Common myeloid progenitor, CD34-positive (primary cell): Measurements from ENCODE around the gene CDYL2.

ENCODE experiments used
- CTCF ChIA-PET: fragments of 350-600 bp; sonication (Branson Sonifier 250); formaldehyde crosslinking; loops from one replicate; lab custom pipeline; 2021; ENCODE audit warnings: antibody characterized with exemption; lab: Charles Lee
- POLR2A ChIA-PET: fragments of 350-600 bp; sonication (Branson Sonifier 250); formaldehyde crosslinking; loops from one replicate; lab custom pipeline; 2021; ENCODE audit warnings: antibody characterized with exemption; lab: Charles Lee
- DNase-seq, 3 donors: peaks; one replicate each; pipeline versions ENCODE4 v3.0.0 to v3.0.0-alpha.2; 2013
- H3K27ac ChIP-seq, 2 experiments: 1 replicate in 1 of 2; 2 replicates in 1 of 2; pipeline ENCODE4 v1.7.0; 2013; ENCODE audit warnings: inconsistent platforms in 2 of 2, low read length in 2 of 2, mild to moderate bottlenecking in 2 of 2, low read depth in 1 of 2, moderate library complexity in 1 of 2; ENCODE audit not compliant: severe bottlenecking in 2 of 2, insufficient read depth in 1 of 2, poor library complexity in 1 of 2
- H3K27me3 ChIP-seq, 5 experiments: replicated peaks in 2 of 5; 1 replicate in 3 of 5; 2 replicates in 2 of 5; pipeline versions ENCODE4 v1.6.1 to v1.7.0; 2013; ENCODE audit warnings: low read length in 4 of 5, mild to moderate bottlenecking in 2 of 5, moderate library complexity in 2 of 5, inconsistent platforms in 1 of 5; ENCODE audit not compliant: insufficient read depth in 5 of 5, control insufficient read depth in 4 of 5
- H3K36me3 ChIP-seq, 4 experiments: 1 replicate in 2 of 4; 2 replicates in 2 of 4; pipeline versions ENCODE4 v1.6.1 to v1.7.0; 2013; ENCODE audit warnings: low read length in 3 of 4, control low read depth in 1 of 4, mild to moderate bottlenecking in 1 of 4; ENCODE audit not compliant: control insufficient read depth in 4 of 4, insufficient read depth in 4 of 4
- H3K4me1 ChIP-seq, 4 experiments: 1 replicate in 3 of 4; 2 replicates in 1 of 4; pipeline versions ENCODE4 v1.6.1 to v1.7.1; 2013; ENCODE audit warnings: low read length in 3 of 4, mild to moderate bottlenecking in 3 of 4, control low read depth in 1 of 4, inconsistent platforms in 1 of 4, moderate library complexity in 1 of 4; ENCODE audit not compliant: control insufficient read depth in 4 of 4, insufficient read depth in 4 of 4; ENCODE audit errors: control extremely low read depth in 1 of 4
- H3K4me3 ChIP-seq, 7 experiments: 1 replicate in 4 of 7; 2 replicates in 3 of 7; pipeline versions ENCODE4 v1.5.1 to v1.7.0; 2013; ENCODE audit warnings: mild to moderate bottlenecking in 7 of 7, low read length in 6 of 7, moderate library complexity in 6 of 7, inconsistent platforms in 2 of 7, low read depth in 2 of 7, control low read depth in 1 of 7; ENCODE audit not compliant: insufficient read depth in 4 of 7, control insufficient read depth in 1 of 7; ENCODE audit errors: extremely low read depth in 1 of 7
- H3K9me3 ChIP-seq, 5 experiments: 1 replicate in 4 of 5; 2 replicates in 1 of 5; pipeline versions ENCODE4 v1.6.1 to v1.7.1; 2013; ENCODE audit warnings: low read length in 4 of 5, mild to moderate bottlenecking in 2 of 5, inconsistent platforms in 1 of 5, low read depth in 1 of 5, moderate library complexity in 1 of 5; ENCODE audit not compliant: control insufficient read depth in 4 of 5, insufficient read depth in 2 of 5; ENCODE audit errors: control extremely low read depth in 1 of 5
- WGBS: methylation state at CpG from one replicate; pipeline ENCODE4 v1.1.5; 2013; ENCODE audit not compliant: insufficient coverage; 5-methylcytosine and 5-hydroxymethylcytosine counted together

CDYL2 gene

DNA sequence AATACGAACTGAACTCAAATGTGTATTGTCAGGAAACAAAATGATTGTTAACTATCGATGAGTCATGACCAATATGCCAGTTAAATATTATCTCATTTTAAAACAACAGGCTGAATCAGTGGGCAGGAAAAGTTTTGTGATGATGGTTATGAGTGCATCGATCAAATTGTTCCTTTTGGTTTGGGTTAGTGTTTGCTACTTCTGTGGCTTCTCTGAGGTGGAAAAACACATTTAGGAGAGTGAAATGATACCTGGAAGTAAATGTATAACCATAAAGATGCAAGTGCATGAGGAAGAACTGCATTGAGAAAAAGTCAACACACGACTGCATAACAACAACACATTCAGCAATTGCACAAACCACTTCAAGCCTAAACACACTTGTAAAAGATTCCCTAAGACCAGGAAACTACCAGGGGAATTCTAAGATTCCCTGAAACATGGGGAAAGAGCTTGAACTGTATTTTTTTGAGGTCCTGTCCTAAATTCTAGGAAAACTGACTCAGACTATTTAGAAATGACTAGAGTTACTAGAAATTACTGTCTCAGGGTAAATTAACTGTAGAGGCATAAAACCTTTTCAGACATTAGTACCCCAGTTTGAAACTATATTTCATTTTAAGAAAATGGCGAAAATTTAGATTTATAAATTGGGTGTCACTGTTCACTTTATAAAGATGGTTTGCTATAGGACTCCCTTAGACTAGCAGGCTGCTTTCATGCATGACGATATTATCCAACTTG is 44.8 kb downstream of the CDYL2 start:
- no peak overlapping the region for H3K4me3 ChIP-seq
- CTCF ChIA-PET: interaction anchor here (1.0 kb wide), 1 partner anchor 17 kb away, joined by 3 read pairs; no protein-coding TSS in a partner anchor
- no peak overlapping the region for H3K27ac ChIP-seq
- H3K27me3 ChIP-seq: no peaks in the 10 kb centered on the region
- H3K4me1 ChIP-seq: peaks cover 0 to 4% (median 0%) of the 10 kb centered on the region in 4 experiments
- WGBS: 86% methylated on average over 3 of the region's 6 CpGs
- peak in 1 of 3 donors; percentile 17 for DNase-seq
- POLR2A ChIA-PET: no interaction called here
- no peaks in the 10 kb centered on the region for H3K36me3 ChIP-seq
- peaks cover 0 to 3% (median 0%) of the 10 kb centered on the region in 5 experiments for H3K9me3 ChIP-seq

DNA sequence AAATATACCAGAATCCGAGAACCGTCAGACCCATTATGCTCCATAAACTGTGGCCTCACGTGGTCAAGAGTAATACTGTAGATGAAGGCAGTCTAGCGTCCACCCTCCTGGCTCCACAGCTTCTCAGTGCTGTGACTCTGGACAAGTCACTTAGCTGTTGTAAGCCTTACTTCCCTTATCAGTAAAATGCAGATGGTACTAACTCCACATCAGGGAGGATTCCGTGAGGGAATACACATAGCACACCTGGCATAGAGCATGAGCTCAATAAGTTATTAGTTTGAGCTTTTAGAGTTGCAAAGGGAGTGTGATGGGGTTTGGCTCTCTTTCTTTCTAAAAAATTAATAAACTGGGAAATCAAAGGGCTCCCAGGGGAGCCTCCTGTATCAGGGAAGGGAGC is 49.9 kb downstream of the CDYL2 start:
- peaks cover 0 to 2% (median 0%) of the 10 kb centered on the region in 4 experiments for H3K36me3 ChIP-seq
- no peaks in the 10 kb centered on the region for H3K27me3 ChIP-seq
- POLR2A ChIA-PET: no interaction called here
- H3K4me1 ChIP-seq: peaks cover 0 to 8% (median 3%) of the 10 kb centered on the region in 4 experiments
- no peak overlapping the region for H3K4me3 ChIP-seq
- 100% methylated on average over 5 of the region's 5 CpGs for WGBS
- no peak overlapping the region for H3K27ac ChIP-seq
- peak in 1 of 3 donors; percentile 18 for DNase-seq
- CTCF ChIA-PET: interaction anchor here (1.0 kb wide), 2 partner anchors 11 to 216 kb away, joined by 3 to 4 read pairs; no protein-coding TSS in a partner anchor
- H3K9me3 ChIP-seq: no peaks in the 10 kb centered on the region

DNA sequence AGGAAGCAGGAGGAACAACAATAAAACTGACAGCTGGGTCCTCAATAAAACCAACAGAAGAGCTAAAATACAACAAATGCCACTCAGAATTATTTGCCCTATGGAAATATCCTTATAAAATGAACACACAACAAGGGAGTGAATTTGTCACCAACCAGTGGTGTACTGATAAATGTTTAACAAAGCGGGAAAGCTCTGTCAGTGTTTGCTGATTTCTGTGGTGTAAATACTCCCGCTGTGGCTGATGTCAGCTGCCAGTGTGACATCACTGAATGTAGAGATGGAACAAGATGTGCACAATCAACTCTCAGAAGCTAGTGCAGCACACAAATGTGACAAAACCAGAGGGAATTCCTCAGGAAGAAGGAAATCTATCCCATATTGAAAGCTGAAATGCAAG is 51.9 kb downstream of the CDYL2 start:
- Histone ChIP-seq H3K27me3 (no peaks in the 10 kb centered on the region), H3K27ac (peak overlapping the region in 1 of 2 experiments; percentile 30), H3K4me3 (no peak overlapping the region), H3K36me3 (peaks cover 0 to 2% (median 0%) of the 10 kb centered on the region in 4 experiments), H3K9me3 (no peaks in the 10 kb centered on the region), H3K4me1 (peaks cover 0 to 8% (median 3%) of the 10 kb centered on the region in 4 experiments)
- ChIA-PET POLR2A (interaction anchor here (0.5 kb wide), 1 partner anchor 890 kb away, joined by 5 read pairs; no protein-coding TSS in a partner anchor), CTCF (no interaction called here)
- peak in 2 of 3 donors; percentile 46 to 65 for DNase-seq
- WGBS: no CpG with 5 or more reads among the region's 2 CpGs

DNA sequence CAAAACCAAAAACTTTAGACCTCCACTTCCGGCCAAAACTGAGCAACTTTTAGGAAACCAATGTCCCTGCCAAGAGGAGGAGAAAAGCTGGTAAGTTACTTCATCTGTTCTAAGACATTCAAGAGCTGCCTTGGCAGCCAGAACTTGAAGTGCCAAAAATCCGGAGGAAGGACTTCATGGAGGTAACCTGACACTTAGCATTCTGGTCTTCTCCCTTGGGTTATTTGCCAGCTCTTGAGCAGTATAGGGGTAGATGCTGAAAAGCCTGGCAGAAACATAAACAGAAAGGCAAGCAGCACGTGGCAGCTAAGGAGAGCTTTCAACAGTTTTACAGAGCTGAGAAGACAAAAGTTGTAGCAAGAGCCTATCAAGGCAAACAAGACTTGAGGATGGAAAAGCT is 53.2 kb downstream of the CDYL2 start:
- Histone ChIP-seq H3K36me3 (peaks cover 0 to 2% (median under 1%) of the 10 kb centered on the region in 4 experiments), H3K4me3 (no peak overlapping the region), H3K4me1 (peaks cover 0 to 8% (median 3%) of the 10 kb centered on the region in 4 experiments), H3K9me3 (no peaks in the 10 kb centered on the region), H3K27me3 (no peaks in the 10 kb centered on the region), H3K27ac (no peak overlapping the region)
- 100% methylated on average over 3 of the region's 3 CpGs for WGBS
- ChIA-PET POLR2A (interaction anchor here (0.6 kb wide), 1 partner anchor 84 kb away, joined by 3 read pairs; no protein-coding TSS in a partner anchor), CTCF (interaction anchor here (1.2 kb wide), 1 partner anchor 40 kb away, joined by 3 read pairs; no protein-coding TSS in a partner anchor)
- DNase-seq: no peak

DNA sequence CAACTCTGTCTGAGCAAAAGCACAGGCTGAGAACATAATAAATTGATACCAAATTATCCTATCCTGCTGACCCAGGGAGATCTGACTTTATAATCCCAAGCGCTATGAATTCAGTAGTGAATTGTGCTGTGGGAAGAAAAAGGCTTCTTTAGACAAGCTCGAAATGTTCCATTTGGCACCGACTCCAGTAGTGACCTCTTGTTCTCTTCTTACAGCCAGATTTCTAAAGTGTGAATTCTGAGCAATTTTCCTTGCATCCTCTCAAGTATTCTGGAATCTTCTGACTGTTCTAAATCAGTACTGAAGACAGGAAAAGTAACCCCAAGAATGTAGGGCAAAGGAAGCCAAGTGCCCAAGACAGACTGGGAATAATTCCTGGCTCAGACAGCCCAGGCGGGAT is 58.2 kb downstream of the CDYL2 start:
- Histone ChIP-seq H3K9me3 (peaks cover 0 to 9% (median 4%) of the 10 kb centered on the region in 5 experiments), H3K4me3 (no peak overlapping the region), H3K4me1 (peaks cover 0 to 6% (median 0%) of the 10 kb centered on the region in 4 experiments), H3K36me3 (peaks cover 0 to 12% (median 4%) of the 10 kb centered on the region in 4 experiments), H3K27ac (no peak overlapping the region), H3K27me3 (no peaks in the 10 kb centered on the region)
- POLR2A ChIA-PET: interaction anchor here (0.5 kb wide), 1 partner anchor 10 kb away, joined by 3 read pairs; no protein-coding TSS in a partner anchor
- no peak for DNase-seq
- WGBS: 89% methylated on average over 2 of the region's 4 CpGs
- CTCF ChIA-PET: interaction anchor here (1.5 kb wide), 1 partner anchor 16 kb away, joined by 5 read pairs; no protein-coding TSS in a partner anchor

DNA sequence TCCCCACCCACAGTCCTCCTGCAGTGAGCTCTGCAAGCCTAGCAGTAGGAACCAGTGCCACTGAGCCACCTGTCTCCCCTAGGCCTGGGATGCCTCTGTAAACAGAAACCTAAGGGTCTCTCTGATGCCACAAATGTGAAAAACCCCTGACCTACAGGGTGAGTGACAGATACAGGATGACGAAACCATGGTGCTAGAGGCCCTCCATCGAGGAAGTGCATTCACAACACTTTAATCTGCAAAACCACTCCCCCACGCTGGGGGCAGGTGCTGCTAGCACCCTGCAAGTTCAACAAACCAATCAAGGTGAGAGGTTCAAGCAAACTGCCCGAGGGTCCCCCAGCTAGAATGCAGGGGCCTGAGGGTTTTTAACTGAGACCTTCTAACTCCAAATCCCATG is 59.5 kb downstream of the CDYL2 start:
- Histone ChIP-seq H3K36me3 (peaks cover 0 to 13% (median 4%) of the 10 kb centered on the region in 4 experiments), H3K27me3 (no peaks in the 10 kb centered on the region), H3K27ac (no peak overlapping the region), H3K4me3 (no peak overlapping the region), H3K9me3 (peaks cover 5 to 18% (median 6%) of the 10 kb centered on the region in 5 experiments), H3K4me1 (peaks cover 0 to 6% (median 0%) of the 10 kb centered on the region in 4 experiments)
- ChIA-PET POLR2A (no interaction called here), CTCF (interaction anchor here (0.6 kb wide), 1 partner anchor 234 kb away, joined by 3 read pairs; no protein-coding TSS in a partner anchor)
- 65% methylated on average over 3 of the region's 4 CpGs for WGBS
- DNase-seq: no peak
